Stomach smooth muscle (tissue), 2 donors: ENCODE results near the gene MARCHF2.

Experiments used
- H3K27ac ChIP-seq: one replicate; pipeline ENCODE4 v1.7.0; 2013; ENCODE audit warnings: mild to moderate bottlenecking, low read length, inconsistent platforms
- H3K27me3 ChIP-seq, 2 donors: one replicate each; pipeline ENCODE4 v1.7.0; 2013; ENCODE audit warnings: low read length in 2 of 2; ENCODE audit not compliant: insufficient read depth in 2 of 2, control insufficient read depth in 1 of 2
- H3K36me3 ChIP-seq, 2 donors: one replicate each; pipeline ENCODE4 v1.7.0; 2013; ENCODE audit warnings: low read length in 2 of 2; ENCODE audit not compliant: control insufficient read depth in 2 of 2, insufficient read depth in 2 of 2
- H3K4me1 ChIP-seq: one replicate; pipeline ENCODE4 v1.7.0; 2013; ENCODE audit warnings: low read length; ENCODE audit not compliant: control insufficient read depth, insufficient read depth
- H3K4me3 ChIP-seq, 2 donors: one replicate each; pipeline ENCODE4 v1.7.0; 2013; ENCODE audit warnings: low read length in 2 of 2
- H3K9ac ChIP-seq, 2 donors: one replicate each; pipeline ENCODE4 v1.7.0; 2013; ENCODE audit warnings: low read length in 2 of 2, mild to moderate bottlenecking in 1 of 2
- H3K9me3 ChIP-seq, 2 donors: one replicate each; pipeline ENCODE4 v1.7.0; 2013; ENCODE audit warnings: low read length in 2 of 2; ENCODE audit not compliant: control insufficient read depth in 2 of 2
- donor health status: healthy.
- donor health status: Pancreatic carcinoma.

Gene MARCHF2

GRCh38 chr19:8389891-8390616, 23.1 kb upstream of the MARCHF2 start, which contains the start of gene RAB11B:
TSS of gene RAB11B (plus strand) at chr19:8390360. CDS start at chr19:8390417, 57 bp downstream.
- Histone ChIP-seq H3K9ac (peak within 1 kb of the TSS; percentile 91 to 98), H3K27ac (peak within 1 kb of the TSS; percentile 99), H3K36me3 (no peaks in the 10 kb centered on the region), H3K9me3 (no peaks in the 10 kb centered on the region), H3K27me3 (no peaks in the 10 kb centered on the region), H3K4me3 (peak within 1 kb of the TSS; percentile 69 to 88), H3K4me1 (peaks cover 38% of the 10 kb centered on the region)

- no peaks in the 10 kb centered on the region for H3K27me3 ChIP-seq
- no peaks in the 10 kb centered on the region for H3K9me3 ChIP-seq
- H3K4me3 ChIP-seq = peak overlapping the region; percentile 50 to 88
- H3K27ac ChIP-seq = peak overlapping the region; percentile 99
- no peaks in the 10 kb centered on the region for H3K36me3 ChIP-seq
- peaks cover 39% of the 10 kb centered on the region for H3K4me1 ChIP-seq
- H3K9ac ChIP-seq = peak overlapping the region; percentile 91 to 98
Observed at GRCh38 chr19:8390617-8390981, 22.5 kb upstream of the MARCHF2 start.

- no peaks in the 10 kb centered on the region for H3K27me3 ChIP-seq
- H3K9me3 ChIP-seq = no peaks in the 10 kb centered on the region
- peaks cover 43% of the 10 kb centered on the region for H3K4me1 ChIP-seq
- peak overlapping the region; percentile 66 to 78 for H3K9ac ChIP-seq
- peak overlapping the region; percentile 45 to 59 for H3K4me3 ChIP-seq
- peak overlapping the region; percentile 99 for H3K27ac ChIP-seq
- no peaks in the 10 kb centered on the region for H3K36me3 ChIP-seq
Observed at GRCh38 chr19:8391198-8392016, 21.7 kb upstream of the MARCHF2 start.

GRCh38 chr19:8392017-8392591, 21.0 kb upstream of the MARCHF2 start:
- Histone ChIP-seq H3K4me3 (peak overlapping the region; percentile 38 to 59), H3K9ac (peak overlapping the region; percentile 66 to 78), H3K36me3 (no peaks in the 10 kb centered on the region), H3K9me3 (no peaks in the 10 kb centered on the region), H3K27ac (peak overlapping the region; percentile 99), H3K4me1 (peaks cover 48% of the 10 kb centered on the region), H3K27me3 (no peaks in the 10 kb centered on the region)

GRCh38 chr19:8393192-8393870, 19.8 kb upstream of the MARCHF2 start:
- Histone ChIP-seq H3K27me3 (no peaks in the 10 kb centered on the region), H3K4me1 (peaks cover 59% of the 10 kb centered on the region), H3K9me3 (no peaks in the 10 kb centered on the region), H3K9ac (peak overlapping the region in 1 of 2 donors; percentile 42), H3K36me3 (no peaks in the 10 kb centered on the region), H3K27ac (peak overlapping the region; percentile 46), H3K4me3 (no peak overlapping the region)

GRCh38 chr19:8393871-8394250, 19.2 kb upstream of the MARCHF2 start:
- no peak overlapping the region for H3K9ac ChIP-seq
- H3K4me1 ChIP-seq = peaks cover 59% of the 10 kb centered on the region
- H3K4me3 ChIP-seq = no peak overlapping the region
- no peaks in the 10 kb centered on the region for H3K9me3 ChIP-seq
- H3K27ac ChIP-seq = no peak overlapping the region
- no peaks in the 10 kb centered on the region for H3K36me3 ChIP-seq
- H3K27me3 ChIP-seq = no peaks in the 10 kb centered on the region

GRCh38 chr19:8395621-8396082, 17.5 kb upstream of the MARCHF2 start:
- no peak overlapping the region for H3K9ac ChIP-seq
- peaks cover 5 to 8% of the 10 kb centered on the region in 2 donors for H3K36me3 ChIP-seq
- H3K4me3 ChIP-seq = no peak overlapping the region
- H3K9me3 ChIP-seq = no peaks in the 10 kb centered on the region
- H3K4me1 ChIP-seq = peaks cover 59% of the 10 kb centered on the region
- no peaks in the 10 kb centered on the region for H3K27me3 ChIP-seq
- H3K27ac ChIP-seq = no peak overlapping the region

GRCh38 chr19:8396185-8396562, 16.9 kb upstream of the MARCHF2 start:
- Histone ChIP-seq H3K4me3 (no peak overlapping the region), H3K4me1 (peaks cover 56% of the 10 kb centered on the region), H3K9ac (no peak overlapping the region), H3K27ac (no peak overlapping the region), H3K36me3 (peaks cover 5 to 8% of the 10 kb centered on the region in 2 donors), H3K27me3 (no peaks in the 10 kb centered on the region), H3K9me3 (no peaks in the 10 kb centered on the region)

GRCh38 chr19:8396563-8397203, 16.4 kb upstream of the MARCHF2 start:
- Histone ChIP-seq H3K27me3 (no peaks in the 10 kb centered on the region), H3K27ac (no peak overlapping the region), H3K9me3 (no peaks in the 10 kb centered on the region), H3K4me1 (peaks cover 51% of the 10 kb centered on the region), H3K36me3 (peaks cover 5 to 8% of the 10 kb centered on the region in 2 donors), H3K4me3 (no peak overlapping the region), H3K9ac (peak overlapping the region in 1 of 2 donors; percentile 13)

- Histone ChIP-seq H3K27me3 (no peaks in the 10 kb centered on the region), H3K9ac (no peak overlapping the region), H3K9me3 (no peaks in the 10 kb centered on the region), H3K4me3 (no peak overlapping the region), H3K4me1 (peaks cover 45% of the 10 kb centered on the region), H3K27ac (no peak overlapping the region), H3K36me3 (peaks cover 5 to 13% of the 10 kb centered on the region in 2 donors)
Observed at GRCh38 chr19:8397271-8397670, 15.8 kb upstream of the MARCHF2 start.
